HepG2 (cell line): ENCODE data around the gene VAV2. TPM values are rescaled to one million over a fixed set of nuclear protein-coding genes. Genes with fewer than 3 reads are reported as not detected.
A peak's percentile ranks its signal among the peaks of the same experiment; 100 is the strongest.

Experiments
- ATAC-seq: fragments of 200-7000 bp; cut with Tn5 transposase; 3 replicates; pipeline ENCODE4 v1.9.1; 2020; ENCODE audit warnings: mild to moderate bottlenecking, moderate library complexity
- BruUV-seq: library from RNA; stranded (reverse); fragments of 400-500 nt; replicated peaks from 2 replicates; lab custom pipeline; 2021; lab: Mats Ljungman, UMichigan
- CTCF ChIA-PET: fragments of 300-600 bp; formaldehyde crosslinking; extraction: SDS; loops from one replicate; lab custom pipeline; 2021; ENCODE audit warnings: low total read pairs, inconsistent platforms, low intra/inter-chr PET ratio; lab: Yijun Ruan, JAX
- POLR2A ChIA-PET: fragments of 350-600 bp; sonication (Branson Sonifier 250); formaldehyde crosslinking; loops from one replicate; lab custom pipeline; 2020; ENCODE audit warnings: antibody characterized with exemption, inconsistent platforms; lab: Yijun Ruan, JAX
- DNase-seq: peaks from one replicate; pipeline ENCODE4 v3.0.0-alpha.2; 2015; ENCODE audit warnings: low spot score
- FAIRE-seq: peaks from 3 replicates; lab custom pipeline; 2011; peaks lifted over from hg19 to GRCh38; lab: Jason Lieb, UNC
- H2AFZ ChIP-seq: one replicate; pipeline ENCODE4 v1.6.1; 2011; ENCODE audit warnings: low read length, inconsistent platforms
- H3K27ac ChIP-seq: fragments of 300-600 bp; 3 replicates; pipeline ENCODE4 v1.8.0; 2011; ENCODE audit warnings: mixed run types, mild to moderate bottlenecking, mixed read lengths, low read length, inconsistent platforms; ENCODE audit not compliant: insufficient read depth; ENCODE audit errors: extremely low read length
- H3K27me3 ChIP-seq, 2 experiments: fragments of 200-600 bp in 1 of 2; 2 replicates in 1 of 2; 3 replicates in 1 of 2; pipeline versions ENCODE4 v1.6.0 to v1.8.0; 2011; ENCODE audit warnings: low read length in 2 of 2, mild to moderate bottlenecking in 2 of 2, moderate library complexity in 2 of 2, inconsistent platforms in 1 of 2; ENCODE audit not compliant: insufficient read depth in 2 of 2, control insufficient read depth in 1 of 2
- H3K36me3 ChIP-seq, 2 experiments: fragments of 200-600 bp in 1 of 2; replicated peaks in 1 of 2; 2 replicates in 1 of 2; 3 replicates in 1 of 2; pipeline versions ENCODE4 v1.5.1 to v1.8.0; 2011; ENCODE audit warnings: low read length in 2 of 2, inconsistent platforms in 1 of 2; ENCODE audit not compliant: insufficient read depth in 2 of 2, control insufficient read depth in 1 of 2
- H3K4me1 ChIP-seq: 2 replicates; pipeline ENCODE4 v1.5.1; 2012; ENCODE audit warnings: low read length, inconsistent platforms; ENCODE audit not compliant: insufficient read depth
- H3K4me2 ChIP-seq: 2 replicates; pipeline ENCODE4 v1.6.0; 2011; ENCODE audit warnings: low read depth, low read length, inconsistent platforms
- H3K4me3 ChIP-seq, 3 experiments: fragments of 200-600 bp in 1 of 3; sonication (generic), shearing (Covaris generic) in 1 of 3; replicated peaks in 1 of 3; 2 replicates each; pipeline ENCODE4 v1.5.1; 2011 to 2016; ENCODE audit warnings: low read length in 3 of 3, inconsistent platforms in 2 of 3, low read depth in 2 of 3, mild to moderate bottlenecking in 2 of 3, control low read depth in 1 of 3, mixed read lengths in 1 of 3; ENCODE audit not compliant: insufficient read depth in 1 of 3
- H3K79me2 ChIP-seq: one replicate; pipeline ENCODE4 v1.6.1; 2011; ENCODE audit warnings: low read length, inconsistent platforms; ENCODE audit not compliant: insufficient read depth
- H3K9ac ChIP-seq: 2 replicates; pipeline ENCODE4 v1.6.0; 2011; ENCODE audit warnings: mild to moderate bottlenecking, low read depth, low read length, inconsistent platforms; ENCODE audit not compliant: insufficient read depth
- H3K9me3 ChIP-seq: 2 replicates; pipeline ENCODE4 v1.5.1; 2012; ENCODE audit warnings: mild to moderate bottlenecking, low read length
- H4K20me1 ChIP-seq: 2 replicates; pipeline ENCODE4 v1.6.0; 2011; ENCODE audit warnings: inconsistent platforms, mild to moderate bottlenecking, low read length, moderate library complexity; ENCODE audit not compliant: insufficient read depth
- MEIS2 ChIP-seq: sonication (generic); formaldehyde crosslinking; IDR thresholded peaks from 2 replicates; pipeline ENCODE4 v1.9.0; 2021; ENCODE audit warnings: mild to moderate bottlenecking, missing genetic modification reagents
- ZNF274 ChIP-seq: sonication (generic); formaldehyde crosslinking; IDR thresholded peaks from 2 replicates; pipeline ENCODE4 v1.5.1; 2020; ENCODE audit warnings: mild to moderate bottlenecking, missing genetic modification reagents
- ZNF629 ChIP-seq: sonication (generic); formaldehyde crosslinking; conservative IDR thresholded peaks from 2 replicates; pipeline ENCODE4 v1.5.0; 2020; ENCODE audit warnings: missing genetic modification reagents
- ZNF83 ChIP-seq: sonication (generic); formaldehyde crosslinking; IDR thresholded peaks from 2 replicates; pipeline ENCODE4 v1.4.0; 2020; ENCODE audit warnings: missing genetic modification reagents, mild to moderate bottlenecking, borderline replicate concordance
- WGBS: methylation state at CpG from one replicate; pipeline ENCODE4 v1.1.6; 2017; ENCODE audit warnings: low lambda C conversion rate; 5-methylcytosine and 5-hydroxymethylcytosine counted together
- in situ Hi-C: cut with HindIII; loops from 2 replicates; pipeline ENCODE4 v1.10.0; 2017; ENCODE audit warnings: low pct_unique_long_range_greater_than_20kb; ENCODE audit not compliant: extremely low pct_ligation_motif_present
- intact Hi-C: fragments of 100-400 bp; cut with micrococcal nuclease; formaldehyde crosslinking; loops from one replicate; pipeline ENCODE4 v1.10.0; 2022; ENCODE audit not compliant: unreplicated experiment
- polyA plus RNA-seq, 8 experiments: library from polyadenylated mRNA; depleted of rRNA in 3 of 8; stranded (reverse) in 7 of 8; unstranded in 1 of 8; fragments of >200 nt; fragmentation: Illumina TruSeq in 4 of 8; extraction: Trizol in 4 of 8; gene quantifications; 2 replicates each; pipeline versions ENCODE4 v1.2.1 to v1.2.3, GENCODE V29; 2011 to 2016; ENCODE audit warnings: low read depth in 4 of 8, missing spikeins in 1 of 8, mixed read lengths in 1 of 8; ENCODE audit not compliant: insufficient read depth in 1 of 8
- total RNA-seq, 5 experiments: library from RNA; depleted of rRNA; stranded (reverse); fragments of >200 nt; fragmentation: Illumina TruSeq; extraction: Trizol; gene quantifications; 2 replicates each; pipeline ENCODE4 v1.2.3, GENCODE V29; 2016; ENCODE audit warnings: low read depth in 1 of 5
- TF ChIP-seq, protein P1 (sequence below): sonication (generic); formaldehyde crosslinking; IDR thresholded peaks from 2 replicates; pipeline ENCODE4 v1.8.0; 2022; ENCODE audit warnings: missing genetic modification reagents, mild to moderate bottlenecking, borderline replicate concordance
- TF ChIP-seq, protein P2 (sequence below): sonication (generic); formaldehyde crosslinking; IDR thresholded peaks from 2 replicates; pipeline ENCODE4 v1.4.0; 2020; ENCODE audit warnings: missing genetic modification reagents, low read depth, mild to moderate bottlenecking, borderline replicate concordance
- TF ChIP-seq, protein P3 (sequence below): sonication (generic); formaldehyde crosslinking; IDR thresholded peaks from 2 replicates; pipeline ENCODE4 v1.5.1; 2020; ENCODE audit warnings: mild to moderate bottlenecking, missing genetic modification reagents, moderate library complexity

VAV2 gene
- total and polyA plus RNA-seq, 2 of the 13 experiments (the other 11 are each of a cell fraction or from before 2014, with no cell fraction given), result 22.5 to 22.9 TPM

DNA sequence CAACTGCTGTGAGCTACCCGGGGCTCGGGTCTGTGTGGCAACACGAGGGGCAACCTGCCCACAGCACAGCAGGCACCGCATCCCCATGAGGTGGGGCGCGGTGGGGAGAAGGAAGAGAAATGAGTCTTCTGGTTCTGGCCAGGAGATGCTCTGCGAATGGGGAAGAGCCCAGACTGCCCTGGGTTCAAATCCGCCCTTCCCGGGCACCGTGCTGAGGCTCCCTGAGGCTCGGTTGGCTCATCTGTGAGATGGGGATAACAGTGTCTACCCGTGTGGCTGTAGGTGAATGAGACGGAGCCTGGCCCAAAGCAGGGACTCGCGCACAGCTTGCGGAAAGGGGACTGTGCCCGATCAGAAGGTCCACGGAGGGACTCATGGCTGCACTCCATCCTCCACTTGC is 123.9 kb downstream of the VAV2 start:
- TF ChIP-seq ZNF83 (CRISPR knock-in tag) (0 out of 2 replicates have a peak, but pooled peaks have one; percentile 40), ZNF629 (CRISPR knock-in tag) (peak; percentile 54), MEIS2 (CRISPR knock-in tag) (no peak), ZNF274 (CRISPR knock-in tag) (0 out of 2 replicates have a peak, but pooled peaks have one; percentile 26)
- BruUV-seq, result no TSS peak
- H3K9ac ChIP-seq, result no peak overlapping the region
- H3K4me1 ChIP-seq, result no peaks in the 10 kb centered on the region
- in situ Hi-C loops (no loop called here), intact Hi-C loops (no loop called here)
- H3K36me3 ChIP-seq, result peaks cover 7 to 9% of the 10 kb centered on the region in 2 experiments; a peak in 2 of 5 replicates
- POLR2A ChIA-PET, result no interaction called here
- CTCF ChIA-PET, result no interaction called here
- H3K4me2 ChIP-seq, result no peak overlapping the region
- ATAC-seq (no peak), DNase-seq (no peak), FAIRE-seq (no peak)
- H3K9me3 ChIP-seq, result no peaks in the 10 kb centered on the region
- peaks cover 62% of the 10 kb centered on the region; the same call in 1 of the 2 replicates for H4K20me1 ChIP-seq
- peaks cover 60% of the 10 kb centered on the region for H3K79me2 ChIP-seq
- WGBS, result 98% methylated on average over 18 of the region's 18 CpGs
- no peak overlapping the region for H3K4me3 ChIP-seq
- H3K27me3 ChIP-seq, result no peaks in the 10 kb centered on the region
- no peak overlapping the region for H2AFZ ChIP-seq
- no peak overlapping the region for H3K27ac ChIP-seq

DNA sequence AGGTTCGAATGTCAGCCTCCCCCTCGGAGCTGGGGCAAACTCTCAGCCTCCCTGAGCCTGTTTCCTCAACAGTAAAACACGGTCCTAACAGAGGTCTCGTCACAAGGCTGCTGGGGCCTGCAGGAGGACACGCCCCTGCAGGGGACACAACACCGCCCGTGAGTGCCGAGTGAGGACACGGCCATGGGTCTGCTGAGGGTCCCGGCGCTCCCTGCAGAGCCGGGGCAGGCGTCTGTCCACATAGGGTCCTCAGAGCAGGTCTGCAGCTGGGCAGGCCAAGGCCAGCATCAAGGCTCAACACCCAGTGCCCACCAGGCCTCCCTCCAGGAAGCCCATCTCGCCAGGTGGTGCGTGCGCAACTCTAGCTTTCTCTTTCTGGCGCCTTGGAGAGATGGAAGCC is 125.2 kb downstream of the VAV2 start:
- peaks cover 10 to 12% of the 10 kb centered on the region in 2 experiments; a peak in 4 of 5 replicates for H3K36me3 ChIP-seq
- CTCF ChIA-PET, result no interaction called here
- H3K9ac ChIP-seq, result no peak overlapping the region
- POLR2A ChIA-PET, result no interaction called here
- H3K27me3 ChIP-seq, result no peaks in the 10 kb centered on the region
- no TSS peak for BruUV-seq
- H4K20me1 ChIP-seq, result peaks cover 63% of the 10 kb centered on the region; the same call in 1 of the 2 replicates
- H3K4me2 ChIP-seq, result no peak overlapping the region
- intact Hi-C loops, result no loop called here
- TF ChIP-seq, protein P1, sequence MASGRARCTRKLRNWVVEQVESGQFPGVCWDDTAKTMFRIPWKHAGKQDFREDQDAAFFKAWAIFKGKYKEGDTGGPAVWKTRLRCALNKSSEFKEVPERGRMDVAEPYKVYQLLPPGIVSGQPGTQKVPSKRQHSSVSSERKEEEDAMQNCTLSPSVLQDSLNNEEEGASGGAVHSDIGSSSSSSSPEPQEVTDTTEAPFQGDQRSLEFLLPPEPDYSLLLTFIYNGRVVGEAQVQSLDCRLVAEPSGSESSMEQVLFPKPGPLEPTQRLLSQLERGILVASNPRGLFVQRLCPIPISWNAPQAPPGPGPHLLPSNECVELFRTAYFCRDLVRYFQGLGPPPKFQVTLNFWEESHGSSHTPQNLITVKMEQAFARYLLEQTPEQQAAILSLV, result no peak
- TF ChIP-seq, protein P2, sequence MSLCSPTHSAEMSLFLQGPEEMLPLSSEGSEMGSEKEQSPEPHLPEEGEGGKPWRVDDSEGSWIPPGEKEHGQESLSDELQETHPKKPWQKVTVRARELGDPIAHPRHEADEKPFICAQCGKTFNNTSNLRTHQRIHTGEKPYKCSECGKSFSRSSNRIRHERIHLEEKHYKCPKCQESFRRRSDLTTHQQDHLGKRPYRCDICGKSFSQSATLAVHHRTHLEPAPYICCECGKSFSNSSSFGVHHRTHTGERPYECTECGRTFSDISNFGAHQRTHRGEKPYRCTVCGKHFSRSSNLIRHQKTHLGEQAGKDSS (CRISPR knock-in tag), result no peak
- TF ChIP-seq, protein P3, sequence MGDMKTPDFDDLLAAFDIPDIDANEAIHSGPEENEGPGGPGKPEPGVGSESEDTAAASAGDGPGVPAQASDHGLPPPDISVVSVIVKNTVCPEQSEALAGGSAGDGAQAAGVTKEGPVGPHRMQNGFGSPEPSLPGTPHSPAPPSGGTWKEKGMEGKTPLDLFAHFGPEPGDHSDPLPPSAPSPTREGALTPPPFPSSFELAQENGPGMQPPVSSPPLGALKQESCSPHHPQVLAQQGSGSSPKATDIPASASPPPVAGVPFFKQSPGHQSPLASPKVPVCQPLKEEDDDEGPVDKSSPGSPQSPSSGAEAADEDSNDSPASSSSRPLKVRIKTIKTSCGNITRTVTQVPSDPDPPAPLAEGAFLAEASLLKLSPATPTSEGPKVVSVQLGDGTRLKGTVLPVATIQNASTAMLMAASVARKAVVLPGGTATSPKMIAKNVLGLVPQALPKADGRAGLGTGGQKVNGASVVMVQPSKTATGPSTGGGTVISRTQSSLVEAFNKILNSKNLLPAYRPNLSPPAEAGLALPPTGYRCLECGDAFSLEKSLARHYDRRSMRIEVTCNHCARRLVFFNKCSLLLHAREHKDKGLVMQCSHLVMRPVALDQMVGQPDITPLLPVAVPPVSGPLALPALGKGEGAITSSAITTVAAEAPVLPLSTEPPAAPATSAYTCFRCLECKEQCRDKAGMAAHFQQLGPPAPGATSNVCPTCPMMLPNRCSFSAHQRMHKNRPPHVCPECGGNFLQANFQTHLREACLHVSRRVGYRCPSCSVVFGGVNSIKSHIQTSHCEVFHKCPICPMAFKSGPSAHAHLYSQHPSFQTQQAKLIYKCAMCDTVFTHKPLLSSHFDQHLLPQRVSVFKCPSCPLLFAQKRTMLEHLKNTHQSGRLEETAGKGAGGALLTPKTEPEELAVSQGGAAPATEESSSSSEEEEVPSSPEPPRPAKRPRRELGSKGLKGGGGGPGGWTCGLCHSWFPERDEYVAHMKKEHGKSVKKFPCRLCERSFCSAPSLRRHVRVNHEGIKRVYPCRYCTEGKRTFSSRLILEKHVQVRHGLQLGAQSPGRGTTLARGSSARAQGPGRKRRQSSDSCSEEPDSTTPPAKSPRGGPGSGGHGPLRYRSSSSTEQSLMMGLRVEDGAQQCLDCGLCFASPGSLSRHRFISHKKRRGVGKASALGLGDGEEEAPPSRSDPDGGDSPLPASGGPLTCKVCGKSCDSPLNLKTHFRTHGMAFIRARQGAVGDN (CRISPR knock-in tag), result peak; percentile 12; the same call in 1 of the 2 replicates
- TF ChIP-seq, all 625 proteins: peak for 1
- in situ Hi-C loops, result no loop called here
- Histone ChIP-seq H3K4me1 (no peaks in the 10 kb centered on the region), H3K9me3 (no peaks in the 10 kb centered on the region), H3K4me3 (no peak overlapping the region), H2AFZ (no peak overlapping the region), H3K27ac (no peak overlapping the region), H3K79me2 (peaks cover 57% of the 10 kb centered on the region)
- WGBS, result 97% methylated on average over 7 of the region's 17 CpGs
- no peak for ATAC-seq
- DNase-seq, result no peak
- FAIRE-seq, result no peak
